Activated CD4-positive, alpha-beta T cell treated with anti-CD3 and anti-CD28 coated beads, Interleukin-10, Interleukin-2, amounts not matched to agents 100 ng/mL and 50 ng/mL, durations not matched to agents 16 hours and 8 hours (primary cell): ENCODE measurements around the gene ANKH.

ENCODE experiments used
- DNase-seq: peaks from one replicate; pipeline ENCODE4 v3.0.0-alpha.2; 2020

ANKH gene

DNA sequence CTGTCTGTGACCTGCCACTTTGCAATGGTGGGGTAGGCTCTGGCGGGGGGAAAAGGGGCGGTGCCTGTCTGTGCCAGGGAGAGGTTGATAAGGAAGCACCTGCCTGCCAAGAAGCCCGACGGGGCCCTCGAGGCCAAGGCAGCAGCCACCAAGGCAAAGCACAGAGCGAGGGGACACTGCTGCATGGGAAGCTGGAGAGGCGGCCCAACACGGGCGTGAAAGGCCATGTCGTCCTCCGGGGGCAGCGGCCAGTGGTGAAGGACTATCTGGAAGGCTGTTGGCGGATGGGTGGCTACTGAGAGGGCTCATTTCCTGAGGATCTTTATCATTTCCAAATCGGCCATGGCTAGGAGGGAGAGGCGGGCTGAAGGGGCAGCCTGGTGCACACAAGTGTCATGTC, 140.7 kb downstream of the ANKH start:
- no peak for DNase-seq

DNA sequence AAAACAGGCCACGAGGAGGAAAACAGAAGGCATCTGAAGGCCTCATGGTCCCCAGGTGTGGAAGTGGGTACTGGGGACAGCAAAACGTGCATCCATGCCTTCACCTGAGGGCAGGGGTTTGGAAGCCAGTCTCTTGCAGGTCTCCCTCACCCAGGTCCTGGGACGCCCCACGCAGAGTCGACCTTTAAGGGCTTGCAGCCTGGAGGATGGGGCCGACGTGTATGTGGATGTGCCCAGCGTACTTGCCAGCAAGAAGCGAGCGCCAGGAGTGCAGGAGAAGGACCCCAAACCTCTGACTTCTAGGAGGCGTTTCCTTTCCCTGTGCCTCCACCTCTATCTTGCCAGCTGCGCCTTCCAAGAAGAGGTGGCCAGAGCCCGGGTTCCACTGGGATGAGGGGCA, 141.1 kb downstream of the ANKH start:
- DNase-seq, result no peak

DNA sequence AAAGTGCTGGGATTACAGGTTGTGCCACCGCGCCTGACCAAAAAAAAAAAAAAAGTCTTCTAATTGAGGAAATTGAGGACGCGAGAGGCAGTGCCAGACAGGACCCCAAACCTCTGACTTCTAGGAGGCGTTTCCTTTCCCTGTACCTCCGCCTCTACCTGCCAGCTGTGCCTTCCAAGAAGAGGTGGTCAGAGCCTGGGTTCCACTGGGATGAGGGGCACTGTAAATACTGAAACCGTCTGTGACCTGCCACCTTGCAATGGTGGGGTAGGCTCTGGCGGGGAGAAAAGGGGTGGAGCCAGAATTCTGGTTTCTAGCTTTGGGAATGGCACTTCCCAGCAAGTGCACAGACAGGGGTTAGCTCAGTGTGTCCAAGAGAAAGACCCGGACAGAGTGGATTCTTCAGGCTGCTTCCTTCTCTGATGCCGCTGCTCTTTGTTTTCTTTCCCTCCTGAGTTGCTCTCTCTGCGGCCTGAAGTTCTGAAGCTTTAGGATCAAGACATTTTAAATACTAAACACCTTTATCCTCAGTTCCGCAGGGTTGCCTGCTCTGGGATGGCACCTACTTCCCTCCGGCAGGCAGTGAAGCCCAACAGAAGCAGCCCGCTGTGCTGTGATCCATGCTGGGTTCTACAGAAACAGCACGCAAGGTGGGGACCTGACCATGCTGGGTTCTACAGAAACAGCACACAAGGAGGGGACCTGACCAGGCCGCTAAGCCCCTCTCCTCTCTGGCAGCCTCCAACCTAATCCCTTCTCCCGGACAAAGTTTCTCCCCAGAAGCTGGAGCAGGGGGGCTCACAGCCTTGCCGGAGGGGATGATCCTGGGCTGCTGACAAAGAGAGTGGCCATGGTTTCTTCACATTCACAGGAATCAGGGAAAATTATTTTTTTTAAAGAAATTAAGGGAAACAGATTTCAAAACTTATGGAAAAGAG, 141.9 kb downstream of the ANKH start:
- DNase-seq, result no peak

DNA sequence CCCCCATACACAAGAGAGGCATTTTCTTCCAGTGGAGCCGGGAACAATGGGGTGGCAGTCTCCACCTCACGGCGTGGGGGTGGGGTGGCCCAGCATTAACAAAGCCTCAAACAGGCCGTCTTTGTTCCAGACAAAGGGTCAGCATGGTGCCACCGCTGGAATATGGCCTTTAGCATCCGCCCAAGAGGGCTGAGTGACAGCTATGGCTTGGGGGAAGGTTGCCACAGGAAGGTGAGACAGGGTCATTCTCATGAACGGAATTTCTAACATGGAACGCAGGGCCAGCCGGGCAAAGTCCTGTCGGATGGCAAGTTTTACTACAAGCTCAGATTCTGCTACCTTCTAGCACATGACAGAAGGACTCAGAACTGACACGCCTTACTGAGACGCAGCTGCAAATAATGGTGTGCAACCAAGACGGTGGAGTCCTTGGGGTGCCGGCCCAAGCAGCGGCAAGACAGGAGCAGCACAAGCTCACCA, 143.1 kb downstream of the ANKH start:
- no peak for DNase-seq

DNA sequence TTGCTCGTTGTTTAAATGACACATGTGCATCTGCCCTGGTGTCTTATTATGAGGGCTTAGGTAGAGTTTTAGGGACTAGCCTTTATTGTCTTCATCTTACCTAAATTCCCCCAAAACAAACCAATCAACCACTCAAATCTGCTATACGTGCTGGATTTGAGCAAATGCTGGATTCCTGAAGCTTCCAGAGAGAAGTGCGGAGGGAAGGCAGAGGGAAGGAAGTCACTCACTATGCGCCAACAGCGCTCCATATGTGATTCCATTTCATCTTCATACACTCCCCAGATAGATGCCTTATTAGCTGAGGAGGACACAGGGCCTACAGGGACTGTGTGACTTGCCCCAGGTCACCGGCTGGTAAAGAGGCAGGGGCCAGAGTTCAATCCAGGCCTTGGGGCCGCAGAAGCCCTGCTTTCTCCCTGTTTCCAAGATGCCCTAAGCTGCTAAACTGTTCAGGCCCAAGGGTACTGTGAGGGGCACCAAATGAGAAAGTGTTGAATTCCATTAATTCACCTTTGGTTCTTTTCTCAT, 143.6 kb downstream of the ANKH start:
- DNase-seq, result no peak

DNA sequence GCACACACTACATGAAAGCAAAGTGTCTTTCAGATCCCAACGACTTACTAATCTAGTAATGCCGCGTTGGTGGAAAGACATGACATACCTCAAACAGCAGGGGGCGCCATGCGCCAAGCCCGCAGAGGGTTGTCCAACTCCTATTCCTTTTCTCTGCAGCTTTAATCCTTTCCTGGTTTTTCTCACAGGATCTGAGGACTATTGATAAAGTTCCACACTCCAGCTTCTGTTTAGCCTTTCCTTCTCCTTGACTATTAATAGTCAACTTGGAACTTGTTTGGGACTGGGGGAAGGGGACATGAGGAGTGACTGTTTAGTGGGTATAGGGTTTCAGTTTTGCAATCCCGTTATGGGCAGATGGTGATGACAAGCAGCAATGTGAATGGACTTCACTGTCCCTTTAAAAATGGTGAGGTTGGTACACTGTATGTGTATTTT, 144.1 kb downstream of the ANKH start:
- peak; percentile 81 for DNase-seq

DNA sequence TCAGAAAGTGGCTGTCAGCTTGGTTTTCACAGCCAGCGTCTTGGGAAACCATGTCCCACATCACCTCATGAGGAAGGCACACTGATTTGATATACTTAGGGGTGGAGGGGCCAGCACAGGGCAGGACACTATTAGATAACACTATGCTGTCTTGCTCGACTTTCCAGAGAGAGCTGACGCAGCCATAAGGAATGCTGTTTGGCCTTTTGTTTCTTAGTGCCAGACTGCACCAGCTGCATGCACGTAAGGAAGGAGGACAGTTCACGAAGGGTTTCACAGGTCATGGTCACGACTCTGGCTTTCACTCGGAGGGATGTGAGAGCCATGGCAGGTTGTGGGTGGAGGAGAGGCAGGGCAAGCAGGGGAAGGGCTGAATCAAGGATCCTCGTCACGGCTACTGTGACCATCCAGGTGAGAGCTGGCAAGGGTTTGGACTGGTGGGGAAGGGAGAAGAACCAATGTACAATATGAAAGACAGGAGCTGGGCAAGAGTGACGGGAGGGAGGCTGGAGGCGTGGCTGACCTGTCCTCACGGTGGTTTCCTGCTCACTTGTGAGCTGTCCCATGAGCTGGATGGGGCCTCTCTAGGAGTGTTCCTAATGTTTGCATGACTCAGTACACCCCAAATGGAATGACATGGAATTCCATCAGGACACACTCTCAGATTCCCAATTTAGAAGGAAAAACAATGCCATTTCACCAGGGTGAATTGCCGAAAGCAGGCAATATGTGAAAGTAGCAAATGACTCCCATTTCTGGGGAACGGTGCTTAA, 145.3 kb downstream of the ANKH start:
- DNase-seq, result no peak

DNA sequence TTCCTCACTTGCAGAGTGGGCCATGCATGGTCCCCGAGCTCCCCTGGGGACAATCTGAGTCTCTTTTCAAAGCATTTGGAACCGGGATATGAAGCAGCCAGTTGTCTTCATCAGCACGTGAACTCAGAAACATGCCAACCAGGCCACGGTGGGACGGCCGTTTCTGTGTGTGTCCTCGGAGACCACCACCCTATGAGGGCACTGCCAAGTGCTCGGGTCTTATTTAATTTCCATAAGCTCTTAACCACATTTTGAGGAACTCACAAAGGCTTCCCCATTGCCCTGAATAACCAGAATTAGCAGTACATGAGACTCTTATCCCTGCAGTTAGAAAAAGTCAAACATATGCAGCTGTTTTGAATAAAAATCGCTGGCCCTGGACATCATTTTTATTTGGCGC, 146.9 kb downstream of the ANKH start:
- no peak for DNase-seq

DNA sequence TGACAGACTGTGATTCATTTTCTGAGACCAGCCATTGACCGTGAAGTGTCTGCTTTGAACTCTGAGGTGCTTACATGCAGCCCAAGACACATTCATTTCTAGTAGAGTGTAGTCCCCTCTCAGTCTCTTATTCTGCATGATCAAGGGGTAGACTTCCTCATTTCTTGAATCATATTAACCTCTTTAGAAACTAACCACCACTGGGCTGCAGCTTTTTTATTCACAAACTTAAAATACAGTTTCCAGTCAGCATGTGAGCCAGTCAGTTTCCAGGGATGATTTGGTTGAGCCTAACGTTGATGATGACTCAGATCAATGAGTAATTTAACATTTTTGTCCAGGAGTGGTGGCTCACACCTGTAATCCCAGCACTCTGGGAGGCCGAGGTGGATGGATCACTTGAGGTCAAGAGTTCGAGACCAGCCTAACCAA, 147.9 kb downstream of the ANKH start:
- peak; percentile 72 for DNase-seq

DNA sequence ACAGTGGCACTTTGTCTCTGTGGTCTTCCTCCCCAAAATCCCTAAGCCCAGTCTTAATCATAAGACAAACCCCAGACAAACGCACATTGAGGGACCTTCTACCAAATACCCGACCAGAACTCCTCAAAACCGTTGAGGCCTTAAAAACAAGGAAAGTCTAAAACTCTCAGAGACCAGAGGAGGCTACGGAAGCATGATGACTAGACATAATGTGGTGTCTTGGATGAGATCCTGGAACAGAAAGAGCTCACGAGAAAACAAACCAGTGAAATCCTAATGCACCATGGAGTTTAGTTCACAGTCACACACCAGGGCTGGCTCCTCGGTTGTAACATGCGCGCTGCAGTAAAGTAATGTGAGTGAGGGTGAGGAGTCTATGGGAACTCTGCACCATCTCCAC, 148.7 kb downstream of the ANKH start:
- DNase-seq, result no peak

DNA sequence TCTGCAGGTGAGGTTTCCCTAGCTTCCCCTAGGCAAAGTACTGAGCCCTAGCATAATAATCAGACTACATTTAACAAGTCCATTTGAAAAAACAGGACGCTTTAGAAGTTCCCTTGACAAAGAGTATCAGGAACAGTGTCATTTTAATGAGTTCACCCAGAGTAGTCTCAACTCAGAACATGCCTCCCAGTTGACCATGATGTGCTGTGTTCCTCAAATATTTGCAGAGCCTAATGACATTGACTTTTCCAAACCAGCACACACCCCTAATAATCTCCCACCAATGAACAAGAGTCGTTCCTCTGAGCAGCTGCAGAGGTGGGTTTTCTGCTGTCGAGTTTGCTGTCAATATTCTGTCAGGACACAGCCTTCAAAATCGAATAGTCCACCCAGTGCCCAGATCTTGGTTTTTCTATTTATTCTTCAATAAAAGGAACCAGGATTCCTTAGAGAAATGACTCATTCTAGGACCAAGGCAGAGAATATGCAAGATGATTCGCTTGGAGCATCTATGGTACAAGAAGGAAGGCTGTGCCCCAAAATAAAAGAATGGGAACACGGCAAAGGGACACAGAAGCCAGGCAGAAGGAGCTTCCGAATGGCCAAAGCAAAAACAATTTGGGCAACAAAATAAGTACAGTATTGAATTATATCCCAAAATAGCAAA, 149.5 kb downstream of the ANKH start:
- DNase-seq, result no peak

DNA sequence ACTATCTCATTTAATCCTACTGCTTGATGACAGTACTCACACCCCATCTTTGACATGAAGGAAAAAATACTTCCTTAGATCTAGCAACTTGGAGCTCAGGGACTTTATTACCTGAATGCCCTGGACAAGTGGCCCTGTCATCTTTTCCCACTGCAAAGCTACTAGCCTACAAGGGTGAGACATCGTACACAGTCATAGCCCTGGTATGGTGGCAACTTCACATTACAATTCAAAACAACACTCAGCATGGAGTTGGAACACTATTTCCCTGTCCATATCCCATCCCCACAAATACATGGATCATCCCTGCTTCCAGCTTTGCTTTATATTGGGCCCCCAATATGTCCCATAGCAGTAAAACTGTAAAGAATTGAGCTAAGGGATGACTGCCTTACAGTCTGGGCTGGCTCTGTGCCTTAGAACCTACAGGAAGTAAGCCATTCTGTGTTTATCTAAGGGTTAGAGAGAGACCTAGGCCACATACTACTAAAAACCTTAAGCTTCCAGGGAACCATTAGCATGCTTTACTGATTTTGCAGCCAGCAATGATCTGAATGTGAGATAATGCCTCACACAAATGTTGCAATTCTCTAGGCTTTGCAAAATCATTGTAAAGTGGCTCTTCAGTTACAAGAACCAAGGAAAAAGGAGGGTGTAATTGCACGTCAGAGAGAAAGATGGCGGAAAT, 151.2 kb downstream of the ANKH start:
- DNase-seq, result no peak

DNA sequence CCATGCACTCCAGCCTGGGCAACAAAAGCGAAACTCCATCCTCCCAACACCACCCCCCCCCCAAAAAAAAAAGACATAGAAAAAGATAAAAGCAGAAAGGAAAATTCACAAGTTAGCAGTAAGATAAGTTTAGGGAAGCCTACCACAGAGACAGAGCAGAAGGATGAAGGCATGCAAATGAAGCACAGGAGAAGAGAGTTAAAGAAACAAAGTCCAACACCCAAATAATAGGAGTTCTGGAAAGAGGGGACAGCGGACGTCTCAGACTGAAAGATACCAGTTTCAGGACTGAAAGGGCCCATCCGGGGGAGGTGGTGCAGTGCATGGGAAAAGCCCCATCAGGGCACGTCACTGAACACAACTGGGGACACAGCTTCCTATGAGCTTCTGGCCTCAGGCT, 152.8 kb downstream of the ANKH start:
- no peak for DNase-seq

DNA sequence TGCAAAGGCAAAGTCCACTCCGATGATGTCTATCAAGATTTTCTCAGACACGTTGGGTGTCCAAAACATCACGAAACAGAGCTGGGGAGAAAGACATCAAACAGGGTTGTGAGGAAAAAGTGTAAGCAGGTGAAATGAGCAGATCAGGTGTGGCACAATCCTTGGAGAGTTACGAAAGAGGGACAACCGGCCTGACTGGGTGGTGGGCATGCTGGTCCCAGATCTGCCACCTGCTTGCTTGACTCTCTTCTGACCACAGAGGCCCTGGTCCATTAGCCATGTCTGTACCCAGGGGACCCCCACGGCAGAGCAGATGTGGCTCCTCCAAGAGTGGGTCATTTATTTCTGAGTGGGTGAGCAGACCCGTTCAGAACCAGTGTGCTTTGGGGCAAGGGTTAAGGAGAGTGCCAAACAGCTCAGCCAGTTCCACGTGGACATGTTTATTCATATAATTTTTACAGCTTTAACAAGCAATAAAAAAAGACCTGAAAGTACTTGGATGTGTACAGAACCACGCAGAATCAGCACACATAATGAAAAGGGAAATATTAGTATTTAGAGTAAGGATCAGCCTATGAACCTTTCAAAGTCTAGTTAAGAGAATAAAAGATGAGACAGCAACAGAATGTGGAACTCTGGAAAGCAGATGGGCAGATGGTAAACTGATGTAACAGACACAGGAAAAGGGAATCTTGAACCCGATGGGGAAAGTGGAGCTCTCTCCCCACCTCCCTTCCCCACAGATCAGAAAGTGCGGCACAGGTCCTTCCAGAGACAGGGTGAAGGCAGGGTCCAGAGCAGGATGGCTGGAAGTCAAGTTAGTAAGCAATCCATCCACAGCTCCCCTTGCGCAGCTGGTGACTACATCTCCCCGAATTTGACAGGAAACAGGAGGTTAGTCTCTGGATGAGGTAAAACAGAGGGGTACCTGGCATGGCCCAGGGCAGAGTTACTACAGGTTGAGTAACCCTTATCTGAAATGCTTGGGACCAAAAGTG, 154.5 kb downstream of the ANKH start:
- DNase-seq, result no peak

DNA sequence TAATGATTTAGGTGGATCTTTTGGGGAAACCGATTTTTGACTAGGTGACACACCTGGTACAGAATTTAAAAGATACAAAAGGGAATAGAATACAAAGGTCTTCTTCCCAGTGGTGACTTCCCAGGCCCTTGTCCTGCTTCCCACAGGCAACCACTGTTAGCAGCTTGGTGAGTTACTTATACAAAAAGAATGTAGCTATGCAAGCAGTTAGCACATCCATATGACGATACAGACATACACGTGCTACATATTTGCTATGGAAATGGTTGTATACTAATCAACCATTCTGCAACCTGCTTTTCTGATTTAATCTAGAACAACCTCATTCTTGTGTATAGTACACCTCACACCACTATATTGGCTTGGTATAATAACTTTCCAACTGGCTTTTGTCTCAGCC, 156.1 kb downstream of the ANKH start:
- DNase-seq, result no peak

DNA sequence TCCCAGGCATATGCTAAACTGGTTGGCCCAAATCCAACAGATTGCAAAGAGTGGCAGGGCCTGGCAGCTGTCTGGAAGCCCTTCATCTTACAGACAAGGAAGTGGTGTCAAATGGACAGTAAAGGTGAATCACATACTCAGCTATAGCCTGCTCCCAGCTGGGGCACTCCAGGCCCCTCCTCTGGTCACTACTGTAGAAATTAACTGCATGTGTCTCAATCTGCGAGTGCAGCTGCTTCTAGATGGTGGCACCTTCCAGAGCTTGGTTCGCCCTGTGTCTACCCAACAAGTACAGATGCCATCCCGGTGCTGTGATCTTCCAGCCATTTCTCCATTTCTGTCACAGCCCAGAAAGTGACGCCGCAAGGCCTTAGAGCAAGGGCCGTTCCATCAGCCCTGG, 156.9 kb downstream of the ANKH start:
- no peak for DNase-seq

DNA sequence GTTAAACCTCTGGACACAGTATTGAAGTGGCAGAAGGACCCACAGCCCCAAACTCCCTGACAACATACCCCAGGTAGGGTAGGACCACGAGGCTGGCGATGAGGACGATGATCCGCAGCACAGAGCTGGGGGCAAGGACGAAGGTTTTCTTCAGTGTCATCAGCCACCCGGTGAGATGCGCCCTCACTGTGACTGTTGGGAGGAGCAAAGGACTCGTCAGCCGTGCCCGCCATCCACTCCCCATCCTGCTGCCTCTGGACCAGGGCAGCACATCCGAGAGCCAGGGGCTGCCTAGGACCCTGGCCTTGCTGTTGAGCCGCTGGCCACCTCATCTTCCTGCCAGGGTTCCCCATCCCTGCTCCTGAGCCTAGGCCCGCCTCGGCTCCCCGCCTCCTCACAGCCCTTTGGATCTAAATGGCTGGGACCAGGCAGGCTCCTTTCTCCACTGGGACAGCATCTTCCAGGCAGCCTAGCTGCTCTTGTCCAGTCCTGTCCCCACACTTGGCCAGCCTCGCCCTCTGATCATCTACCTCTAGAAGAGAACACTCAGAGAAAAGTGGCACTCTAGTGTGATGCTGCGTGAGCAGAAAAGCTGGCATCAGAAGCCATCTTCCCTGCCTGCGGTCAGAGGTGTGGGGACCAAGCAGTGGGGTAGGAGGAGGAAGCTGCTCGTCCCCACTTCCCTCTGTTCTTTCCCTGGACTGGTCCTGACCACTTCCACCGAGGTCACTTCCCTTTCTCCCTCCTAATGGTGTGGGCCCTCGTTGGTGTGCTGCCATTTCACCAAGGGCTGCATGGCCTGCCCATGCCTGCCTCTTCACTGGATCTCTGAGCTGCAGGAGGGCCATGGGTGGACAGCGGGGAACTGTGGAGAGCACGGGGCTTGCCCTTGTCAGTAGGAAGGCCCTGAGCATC, 157.8 kb downstream of the ANKH start:
- no peak for DNase-seq

DNA sequence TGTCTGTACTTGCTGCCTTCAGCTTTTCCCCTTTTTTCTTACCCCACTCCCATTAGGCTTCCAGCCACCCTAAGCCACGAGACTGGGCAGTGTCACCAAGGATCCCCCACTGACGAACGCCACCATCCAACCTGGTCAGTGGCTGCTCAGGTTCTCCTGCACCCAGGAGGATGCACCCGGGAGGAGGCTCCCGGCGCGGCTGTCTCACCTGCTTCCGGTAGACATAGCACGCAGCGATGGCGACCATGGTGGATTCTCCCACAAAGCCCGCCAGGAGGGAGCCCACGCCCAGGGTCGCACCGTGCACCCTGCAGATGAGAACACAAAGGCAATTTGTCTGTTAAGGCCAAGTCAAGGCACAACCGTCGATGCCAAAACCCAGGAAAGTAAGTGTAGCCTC, 158.9 kb downstream of the ANKH start:
- DNase-seq, result no peak

DNA sequence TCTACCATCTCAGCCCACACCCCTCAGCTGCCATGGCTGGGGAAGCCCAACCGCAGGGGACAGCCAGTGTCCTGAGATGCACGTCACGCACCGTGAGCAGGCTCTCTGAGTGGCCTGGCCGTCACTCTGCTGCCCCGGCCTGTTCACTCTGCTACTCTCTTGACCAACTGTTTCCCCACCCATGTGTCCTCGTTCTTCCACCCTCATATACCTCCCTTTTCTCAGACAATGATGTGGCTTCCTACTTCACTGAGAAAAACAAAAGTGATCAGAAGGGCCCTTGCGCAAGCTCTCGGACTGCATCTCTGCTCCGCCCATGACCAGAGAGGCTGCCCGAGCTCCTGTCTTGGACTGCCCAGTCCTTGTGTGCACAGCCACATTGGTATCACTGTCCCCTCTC, 159.4 kb downstream of the ANKH start:
- DNase-seq, result no peak
